HK-2 (cell line): ENCODE data around the gene NLN.
A peak's percentile ranks its signal among the peaks of the same experiment; 100 is the strongest.
"Not testable (repeated sequence)": the region's sequence is repeated elsewhere in the genome, so short reads cannot be mapped to it uniquely, and the experiment has no call there.

Source experiments
- DNase-seq: peaks from one replicate; pipeline ENCODE4 v3.0.0-alpha.2; 2018; ENCODE audit not compliant: unreplicated experiment

The NLN gene

DNA sequence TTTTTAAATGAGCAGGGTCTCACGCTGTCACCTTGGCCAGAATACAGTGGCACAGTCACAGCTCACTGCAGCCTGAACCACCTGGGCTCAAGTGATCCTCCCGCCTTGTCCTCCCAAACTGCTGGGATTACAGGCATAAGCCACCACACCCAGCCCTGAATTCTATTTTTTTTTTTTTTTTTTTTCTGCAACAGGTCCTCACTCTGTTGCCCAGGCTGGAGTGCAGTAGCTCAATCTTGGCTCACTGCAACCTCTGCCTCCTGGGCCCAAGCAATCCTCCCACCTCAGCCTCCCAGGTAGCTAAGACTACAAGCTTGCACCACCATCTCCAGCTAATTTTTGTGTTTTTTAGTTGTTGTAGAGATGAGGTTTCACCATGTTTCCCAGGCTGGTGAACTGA lies 51.0 kb downstream of the NLN start:
- not testable (repeated sequence) for DNase-seq

DNA sequence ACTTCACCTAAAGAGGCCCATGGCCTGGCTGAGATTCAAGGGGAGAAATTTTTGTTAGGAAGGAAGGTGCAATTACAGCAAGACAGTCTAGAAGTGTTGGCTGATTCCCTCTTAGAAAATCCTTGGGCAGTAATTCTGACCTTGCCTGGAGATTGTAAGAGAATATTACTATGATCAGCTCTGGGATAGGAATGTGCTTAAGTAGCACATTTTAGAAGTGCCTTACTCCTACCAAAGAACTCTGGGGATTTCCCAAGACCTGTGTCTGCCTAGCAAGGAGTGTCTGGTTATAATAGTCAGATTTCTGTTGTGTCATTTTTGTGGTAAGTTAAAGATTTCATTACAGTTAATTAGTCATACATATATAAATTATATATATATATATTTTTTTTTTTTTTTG lies 52.3 kb downstream of the NLN start:
- DNase-seq: peak; percentile 12

GRCh38 chr5:65775476-65775875 lies 53.5 kb downstream of the NLN start:
- no peak for DNase-seq

DNA sequence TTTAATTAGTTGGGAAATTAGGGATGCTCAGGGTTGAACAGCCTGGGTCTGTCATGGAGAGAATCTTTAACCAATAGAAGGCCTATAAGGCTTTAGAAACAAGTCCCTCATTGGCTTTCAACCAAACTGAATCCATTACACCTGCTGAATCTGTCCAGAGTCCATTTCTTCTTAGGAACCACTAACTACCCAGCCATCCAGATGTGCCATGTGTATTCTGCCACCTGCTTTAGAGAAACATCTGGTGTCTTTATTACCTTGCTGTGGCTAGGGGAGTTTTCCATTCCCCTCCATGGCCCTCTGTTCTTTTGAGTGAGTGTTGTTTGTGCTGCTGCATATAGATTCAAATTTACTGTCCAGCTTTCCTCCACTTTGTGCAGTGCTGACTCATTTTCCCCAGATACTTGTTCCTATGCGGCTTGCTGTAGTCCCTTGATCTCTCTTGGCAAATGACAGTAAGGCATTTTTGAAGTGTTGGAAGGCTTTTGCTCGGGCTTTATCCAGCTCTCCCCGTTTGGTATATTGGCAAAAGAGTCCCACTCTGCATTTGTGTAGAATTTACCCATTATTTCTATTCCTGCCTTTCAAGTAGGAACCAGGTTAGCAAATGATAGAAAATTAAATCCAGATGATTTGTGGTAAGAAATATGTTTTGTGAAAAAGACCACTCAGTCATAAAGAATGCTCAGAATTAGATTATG lies 54.6 kb downstream of the NLN start:
- no peak for DNase-seq

DNA sequence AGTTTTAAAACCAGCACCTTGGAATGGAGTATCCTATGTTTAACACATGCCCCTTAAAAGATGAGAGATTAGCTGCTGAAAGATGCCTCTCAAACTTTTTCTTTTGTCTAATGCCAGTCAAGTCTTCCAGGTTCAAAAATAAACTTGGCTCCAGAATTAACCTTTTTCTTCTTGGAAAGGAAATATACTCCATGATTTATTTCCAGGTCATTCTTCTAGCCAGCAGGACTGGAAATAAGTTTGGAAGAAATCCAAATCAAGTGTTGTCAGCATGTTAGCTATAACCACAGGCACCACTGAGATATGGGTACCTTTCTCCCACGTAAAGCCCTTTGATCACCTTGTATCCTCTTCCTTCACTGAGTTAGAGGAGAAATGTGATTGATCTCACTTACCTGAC lies 56.1 kb downstream of the NLN start:
- DNase-seq: no peak

DNA sequence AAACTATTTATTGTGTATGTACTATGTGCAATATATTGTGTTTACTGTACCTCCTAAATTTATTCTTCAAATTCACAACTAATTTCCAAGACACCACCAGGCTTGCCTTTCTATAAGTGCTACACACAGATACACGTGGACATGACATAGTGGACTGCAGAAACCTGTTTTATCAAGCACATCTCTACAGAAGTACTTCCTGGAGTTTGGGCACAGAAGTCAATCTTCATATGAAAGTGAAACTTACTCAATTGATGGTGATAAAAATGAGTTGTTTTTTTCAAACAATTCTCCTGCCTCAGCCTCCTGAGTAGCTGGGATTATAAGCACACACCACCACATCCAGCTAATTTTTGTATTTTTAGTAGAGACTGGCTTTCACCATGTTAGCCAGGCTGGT lies 57.6 kb downstream of the NLN start:
- DNase-seq: no peak

DNA sequence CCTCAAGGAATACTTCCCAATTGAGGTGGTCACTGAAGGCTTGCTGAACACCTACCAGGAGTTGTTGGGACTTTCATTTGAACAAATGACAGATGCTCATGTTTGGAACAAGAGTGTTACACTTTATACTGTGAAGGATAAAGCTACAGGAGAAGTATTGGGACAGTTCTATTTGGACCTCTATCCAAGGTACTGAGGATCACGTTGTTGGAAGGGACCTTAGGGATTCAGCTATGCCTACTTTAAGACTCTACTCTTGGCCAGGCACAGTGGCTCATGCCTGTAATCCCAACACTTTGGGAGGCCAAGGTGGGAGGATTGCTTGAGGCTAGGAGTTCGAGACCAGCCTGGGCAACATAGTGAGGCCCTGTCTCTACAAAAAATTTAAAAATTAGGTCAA lies 66.3 kb downstream of the NLN start:
- not testable (repeated sequence) for DNase-seq

GRCh38 chr5:65790371-65791163 lies 68.6 kb downstream of the NLN start:
- no peak for DNase-seq

DNA sequence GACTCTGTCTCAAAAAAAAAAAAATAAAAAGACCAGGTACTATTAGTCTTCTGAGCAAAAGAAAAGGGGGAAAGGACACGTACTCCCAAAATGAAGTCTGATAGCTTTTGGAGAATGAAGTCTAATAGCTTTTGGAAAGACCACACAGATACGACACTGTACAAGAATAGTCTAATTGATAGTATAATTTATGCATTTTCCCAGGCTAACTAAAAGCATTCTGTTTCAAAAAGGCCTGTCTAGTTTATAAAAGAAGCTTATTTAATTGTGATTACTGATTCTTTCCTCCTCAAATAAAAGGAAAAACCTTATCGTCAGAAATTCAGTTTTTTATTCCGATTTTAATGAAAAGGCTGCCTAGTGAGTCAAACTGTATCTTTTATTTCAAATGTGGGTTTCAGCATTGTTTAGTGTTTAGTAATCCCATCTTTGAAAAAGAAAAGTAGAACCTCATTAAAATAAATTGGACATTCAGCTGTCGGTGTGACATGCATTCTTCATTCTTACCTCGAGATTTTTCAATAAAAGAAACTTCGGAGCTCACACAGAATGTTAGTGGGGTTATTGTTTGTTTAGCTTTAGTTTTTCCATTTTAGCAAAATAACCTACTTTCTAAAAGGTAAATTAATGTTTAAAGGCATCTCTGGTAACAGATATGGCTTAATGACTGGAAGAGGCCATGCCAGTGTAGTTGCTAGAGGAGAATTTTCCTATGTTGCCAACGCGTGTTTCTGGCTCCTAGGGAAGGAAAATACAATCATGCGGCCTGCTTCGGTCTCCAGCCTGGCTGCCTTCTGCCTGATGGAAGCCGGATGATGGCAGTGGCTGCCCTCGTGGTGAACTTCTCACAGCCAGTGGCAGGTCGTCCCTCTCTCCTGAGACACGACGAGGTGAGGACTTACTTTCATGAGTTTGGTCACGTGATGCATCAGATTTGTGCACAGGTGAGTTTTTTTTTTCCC lies 70.0 kb downstream of the NLN start:
- DNase-seq: no peak

GRCh38 chr5:65796269-65796668 lies 74.3 kb downstream of the NLN start:
- DNase-seq: no peak

GRCh38 chr5:65796751-65797316 lies 74.8 kb downstream of the NLN start:
- DNase-seq: no peak

GRCh38 chr5:65797481-65797880 lies 75.5 kb downstream of the NLN start:
- DNase-seq: no peak

DNA sequence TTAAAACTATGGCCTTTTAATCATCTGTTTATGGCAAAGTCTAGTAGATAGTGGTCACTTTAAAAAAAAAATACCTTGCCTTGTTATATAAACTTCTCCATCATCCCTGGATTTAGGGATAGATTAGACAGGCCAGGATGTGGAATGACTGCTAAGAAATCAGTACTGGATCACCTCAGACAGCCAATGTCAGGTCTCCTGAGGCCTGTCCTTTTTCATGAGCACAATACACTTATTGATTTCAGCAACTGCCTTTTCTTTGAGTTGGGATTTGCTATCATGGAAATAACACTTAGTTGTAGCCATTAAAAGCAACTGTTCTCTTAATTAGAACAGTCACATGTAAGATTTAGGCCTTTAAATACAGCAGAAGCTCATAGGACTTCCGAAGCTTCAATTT lies 77.9 kb downstream of the NLN start:
- DNase-seq: no peak

DNA sequence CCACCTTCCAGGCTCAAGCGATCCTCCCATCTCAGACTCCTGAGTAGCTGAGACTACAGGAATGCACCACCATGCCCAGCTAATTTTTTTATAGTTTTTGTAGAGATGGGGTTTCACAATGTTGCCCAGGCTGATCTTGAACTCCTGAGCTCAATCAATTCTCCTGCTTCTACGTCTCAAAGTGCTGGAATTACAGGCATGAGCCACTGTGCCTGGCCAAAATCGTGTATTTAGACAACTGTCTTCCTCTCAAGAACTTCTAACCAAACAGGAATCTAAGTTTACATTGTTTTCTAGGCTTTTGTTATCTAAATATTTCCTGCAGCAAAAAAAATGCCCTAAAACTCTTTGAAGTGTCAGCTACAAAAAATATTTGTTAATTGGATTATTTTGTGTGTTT lies 78.8 kb downstream of the NLN start:
- no peak for DNase-seq

DNA sequence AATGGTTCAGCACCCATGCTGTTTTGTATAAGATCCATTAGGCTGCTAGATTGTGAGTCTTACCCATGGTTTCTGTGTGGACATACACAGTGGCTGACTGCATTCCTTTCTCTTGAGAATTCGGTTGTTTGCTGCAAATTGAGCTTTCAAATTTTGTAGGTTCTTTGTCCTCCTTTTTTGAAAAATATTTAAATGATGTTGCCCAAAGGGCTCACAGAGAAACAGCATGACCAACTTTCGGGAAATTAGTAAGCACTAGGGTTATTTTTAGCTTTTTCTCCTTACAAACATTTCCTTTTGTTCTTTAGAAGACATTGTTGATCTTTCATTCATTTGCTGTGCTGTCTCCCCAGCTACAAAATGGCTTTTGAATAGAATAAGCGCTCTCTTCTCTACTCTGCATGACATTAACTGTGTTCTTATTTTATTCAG lies 79.4 kb downstream of the NLN start:
- no peak for DNase-seq

GRCh38 chr5:65802080-65802479 lies 80.1 kb downstream of the NLN start:
- DNase-seq: no peak

DNA sequence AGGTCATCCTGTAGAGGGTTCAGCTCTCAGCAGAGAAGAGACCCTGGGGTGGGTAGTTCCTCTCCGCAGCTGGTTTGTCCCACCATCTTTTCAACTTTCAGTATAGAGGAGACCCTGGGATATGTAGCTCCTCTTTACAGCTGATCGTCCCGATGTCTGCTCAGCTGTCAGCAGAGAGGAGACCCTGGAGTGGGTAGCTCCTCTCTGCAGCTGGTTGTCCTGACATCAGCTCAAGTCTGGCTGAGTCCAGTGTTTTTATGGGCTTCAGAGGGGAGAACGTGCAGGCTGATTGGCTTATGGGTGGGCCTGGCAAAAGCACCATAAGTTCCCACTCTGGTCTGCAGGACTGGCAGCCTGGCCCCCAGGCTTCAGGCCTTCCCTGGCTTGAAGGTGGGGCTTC lies 80.8 kb downstream of the NLN start:
- no peak for DNase-seq

DNA sequence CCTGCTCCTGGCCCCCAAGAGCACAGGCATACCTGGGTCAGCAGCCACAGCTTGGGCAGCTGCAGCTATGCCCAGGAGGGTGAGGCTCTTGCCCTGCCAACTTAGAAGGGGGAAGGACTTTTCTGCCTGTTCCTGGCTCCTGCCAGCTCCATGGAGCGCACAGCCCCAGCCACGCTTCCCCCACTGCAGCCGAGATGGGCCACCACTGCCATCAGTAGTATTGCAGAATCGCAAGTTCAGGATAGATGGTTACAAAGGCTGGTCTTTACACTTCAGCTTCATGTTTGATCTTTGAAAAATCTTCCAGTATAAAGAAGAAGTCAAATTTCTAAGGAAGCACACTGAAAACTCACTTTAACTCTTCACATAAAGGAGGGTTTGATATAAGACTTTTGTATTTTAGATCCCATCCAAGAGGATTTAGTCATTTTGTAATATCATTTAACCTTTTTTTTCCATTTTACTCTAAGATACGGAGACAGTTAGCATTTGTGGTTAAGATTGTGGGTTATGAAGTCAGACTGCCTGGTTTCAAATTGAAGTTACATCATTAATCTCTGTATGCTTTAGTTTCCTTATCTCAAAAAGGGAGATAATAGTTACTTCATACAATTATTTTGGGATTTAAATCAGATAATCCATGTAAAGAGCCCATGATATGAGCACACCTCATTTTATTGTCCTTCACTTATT lies 81.8 kb downstream of the NLN start:
- DNase-seq: no peak

DNA sequence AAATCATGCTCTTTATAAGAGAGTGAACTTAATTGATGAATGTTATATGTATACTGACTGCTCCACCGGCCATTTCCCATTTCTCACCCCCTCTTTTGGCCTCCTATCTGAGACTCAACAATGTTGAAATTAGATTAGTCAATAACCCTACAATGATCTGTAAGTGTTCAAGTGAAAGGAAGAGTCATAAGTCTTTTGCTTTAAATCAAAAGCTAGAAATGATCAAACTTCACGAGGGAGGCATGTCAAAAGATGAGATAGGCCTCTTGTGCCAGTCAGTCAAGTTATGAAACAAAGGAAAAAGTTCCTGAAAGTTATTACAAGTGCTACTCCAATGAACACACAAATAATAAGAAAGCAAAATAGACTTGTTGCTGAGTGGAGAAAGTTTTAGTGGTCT lies 83.1 kb downstream of the NLN start:
- DNase-seq: no peak

DNA sequence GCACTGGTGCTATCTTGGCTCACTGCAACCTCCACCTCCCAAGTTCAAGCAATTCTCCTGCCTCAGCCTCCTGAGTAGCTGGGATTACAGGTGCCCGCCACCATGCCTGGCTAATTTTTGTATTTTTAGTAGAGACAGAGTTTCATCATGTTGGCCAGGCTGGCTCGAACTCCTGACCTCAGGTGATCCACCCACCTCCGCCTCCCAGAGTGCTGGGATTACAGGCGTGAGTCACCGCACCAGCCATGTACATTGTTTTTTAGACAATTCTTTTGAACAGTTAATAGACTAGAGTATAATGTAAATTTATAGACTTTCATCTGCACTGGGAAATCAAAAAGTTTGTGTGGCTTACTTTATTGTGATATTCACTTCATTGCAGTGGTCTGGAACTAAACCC lies 85.5 kb downstream of the NLN start:
- not testable (repeated sequence) for DNase-seq

DNA sequence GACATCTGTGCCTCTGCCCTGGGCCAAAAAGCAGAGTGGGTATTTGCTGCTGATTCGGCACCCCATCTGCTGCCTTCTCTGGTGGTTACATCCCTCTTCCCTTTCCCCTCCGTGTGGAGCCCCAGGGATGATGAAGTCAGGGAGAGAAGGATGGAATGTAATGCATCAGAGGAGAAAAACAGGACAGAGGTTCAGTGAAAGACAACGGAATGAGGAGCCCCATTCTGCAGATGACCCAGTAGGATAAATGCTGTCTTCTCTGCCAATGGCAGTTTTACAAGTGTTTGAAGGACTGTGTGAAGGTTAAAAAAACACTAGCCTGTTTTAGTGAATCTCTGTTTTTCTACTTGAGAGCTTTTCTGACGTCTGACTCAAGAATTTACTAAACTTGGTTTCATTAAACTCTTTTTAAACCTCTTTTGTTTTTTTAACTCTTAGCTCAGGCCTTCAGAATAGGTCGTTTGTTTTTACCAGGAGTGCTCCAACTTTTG lies 86.3 kb downstream of the NLN start:
- no peak for DNase-seq
